ENCODE measurements around the gene DNAI2.
A peak's percentile ranks its signal among the peaks of the same experiment; 100 is the strongest.

DNAI2 gene

DNA sequence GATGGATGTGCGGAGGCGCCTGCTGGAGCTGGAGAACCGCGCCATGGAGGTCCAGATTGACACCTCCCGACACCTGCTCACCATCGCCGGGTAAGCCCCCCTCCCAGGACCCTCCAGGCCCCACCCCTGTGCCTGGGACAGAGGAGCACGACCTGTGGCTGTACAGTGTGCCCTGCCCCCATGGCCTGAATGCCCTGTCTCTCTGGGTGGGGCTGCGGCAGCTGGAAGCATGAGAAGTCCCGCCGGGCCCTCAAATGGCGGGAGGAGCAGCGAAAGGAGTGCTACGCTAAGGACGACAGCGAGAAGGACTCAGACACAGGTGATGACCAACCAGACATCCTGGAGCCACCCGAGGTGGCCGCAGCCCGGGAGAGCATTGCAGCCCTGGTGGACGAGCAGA lies 76.5 kb downstream of the DNAI2 start:
- DNase-seq = no peak
- in situ Hi-C loops (cut with MboI; ENCODE audit: low pct_unique_long_range_greater_than_20kb, low sequenced_read_pairs) = no loop called here

DNA sequence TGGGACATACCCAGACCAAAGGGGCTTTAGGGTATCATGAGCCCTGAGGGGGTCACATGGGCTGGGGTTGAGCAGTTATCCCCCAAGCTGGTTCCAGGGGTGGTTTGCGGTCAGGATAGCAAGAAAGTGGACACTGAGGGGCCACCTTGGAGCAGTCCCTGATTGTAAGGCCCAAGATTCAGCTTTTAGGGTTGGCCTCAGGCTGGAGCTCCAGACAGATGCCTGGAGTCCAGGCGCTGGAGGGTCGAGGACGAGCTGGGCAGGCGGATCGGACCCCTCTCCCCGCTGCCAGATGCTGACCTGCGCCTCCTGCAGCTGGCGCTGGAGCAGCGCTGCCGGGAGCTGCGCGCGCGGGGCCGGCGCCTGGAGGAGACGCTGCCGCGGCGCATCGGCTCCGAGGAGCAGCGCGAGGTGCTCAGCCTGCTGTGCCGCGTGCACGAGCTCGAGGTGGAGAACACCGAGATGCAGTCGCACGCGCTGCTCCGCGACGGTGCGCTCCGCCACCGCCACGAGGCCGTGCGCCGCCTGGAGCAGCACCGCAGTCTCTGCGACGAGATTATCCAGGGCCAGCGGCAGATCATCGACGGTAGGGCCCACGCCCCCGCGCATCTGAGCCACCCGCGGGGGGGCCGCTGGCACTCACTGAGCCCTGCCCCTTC lies 77.6 kb downstream of the DNAI2 start:
- no peak for DNase-seq
- in situ Hi-C loops (cut with MboI; ENCODE audit: low pct_unique_long_range_greater_than_20kb, low sequenced_read_pairs) = no loop called here

DNA sequence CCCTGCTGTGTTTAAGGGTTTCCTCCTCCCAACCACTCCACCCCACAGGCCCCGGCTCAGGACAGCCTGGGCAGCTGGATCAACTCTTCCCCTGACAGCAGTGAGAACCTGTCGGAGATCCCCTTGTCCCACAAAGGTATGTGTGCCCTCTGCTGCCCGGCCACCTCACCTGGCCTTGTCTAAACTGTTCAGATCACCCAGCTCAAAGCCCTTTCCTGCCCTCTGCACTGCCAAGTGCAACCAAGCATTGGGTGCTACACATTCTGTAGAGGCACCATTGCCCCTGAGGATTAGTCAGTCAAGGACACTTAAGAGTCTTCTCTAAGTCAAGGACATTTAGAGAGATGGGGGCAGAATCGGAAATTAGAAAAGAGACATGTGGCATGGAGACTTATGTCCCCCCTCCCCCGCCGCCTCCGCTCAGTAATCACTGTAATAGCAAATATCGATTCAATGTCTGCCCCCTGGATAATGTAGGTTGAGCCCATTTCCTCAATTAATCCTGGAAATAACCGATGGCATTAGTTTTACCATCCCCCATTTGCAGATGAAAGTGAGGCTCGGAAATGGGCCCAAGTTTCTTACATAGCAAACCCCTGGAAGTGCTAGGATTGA lies 79.5 kb downstream of the DNAI2 start:
- no peak for DNase-seq
- in situ Hi-C loops (cut with MboI; ENCODE audit: low pct_unique_long_range_greater_than_20kb, low sequenced_read_pairs) = no loop called here

DNA sequence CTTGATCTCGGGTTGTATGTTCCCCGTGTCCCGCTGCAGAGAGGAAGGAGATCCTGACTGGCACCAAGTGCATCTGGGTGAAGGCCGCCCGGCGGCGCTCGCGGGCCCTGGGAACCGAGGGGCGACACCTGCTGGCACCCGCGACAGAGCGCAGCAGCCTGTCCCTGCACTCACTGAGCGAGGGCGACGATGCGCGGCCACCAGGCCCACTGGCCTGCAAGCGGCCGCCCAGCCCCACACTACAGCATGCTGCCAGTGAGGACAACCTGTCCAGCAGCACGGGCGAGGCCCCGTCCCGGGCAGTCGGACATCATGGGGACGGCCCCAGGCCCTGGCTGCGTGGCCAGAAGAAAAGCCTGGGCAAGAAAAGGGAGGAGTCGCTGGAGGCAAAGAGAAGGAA lies 80.1 kb downstream of the DNAI2 start:
- in situ Hi-C loops (cut with MboI; ENCODE audit: low pct_unique_long_range_greater_than_20kb, low sequenced_read_pairs) = no loop called here
- DNase-seq = peak; percentile 77

DNA sequence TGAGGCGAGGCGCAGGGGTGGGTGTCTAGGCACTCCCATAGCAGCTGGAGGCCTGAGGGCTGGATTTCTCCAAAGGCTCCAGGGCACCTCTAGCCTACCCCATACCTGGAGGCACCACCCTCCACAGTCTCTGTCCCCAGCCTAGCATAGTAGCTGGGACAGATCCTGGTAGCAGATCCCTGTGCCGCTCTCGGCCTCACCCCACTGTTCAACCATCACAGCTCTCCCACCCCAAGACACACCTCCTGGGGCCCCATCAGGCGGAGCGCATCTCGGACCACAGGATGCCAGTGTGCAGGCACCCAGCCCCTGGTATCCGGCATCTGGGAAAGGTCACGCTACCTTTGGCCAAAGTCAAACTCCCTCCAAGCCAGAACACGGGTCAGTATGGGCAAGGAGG lies 80.5 kb downstream of the DNAI2 start:
- in situ Hi-C loops (cut with MboI; ENCODE audit: low pct_unique_long_range_greater_than_20kb, low sequenced_read_pairs) = no loop called here
- DNase-seq = no peak

DNA sequence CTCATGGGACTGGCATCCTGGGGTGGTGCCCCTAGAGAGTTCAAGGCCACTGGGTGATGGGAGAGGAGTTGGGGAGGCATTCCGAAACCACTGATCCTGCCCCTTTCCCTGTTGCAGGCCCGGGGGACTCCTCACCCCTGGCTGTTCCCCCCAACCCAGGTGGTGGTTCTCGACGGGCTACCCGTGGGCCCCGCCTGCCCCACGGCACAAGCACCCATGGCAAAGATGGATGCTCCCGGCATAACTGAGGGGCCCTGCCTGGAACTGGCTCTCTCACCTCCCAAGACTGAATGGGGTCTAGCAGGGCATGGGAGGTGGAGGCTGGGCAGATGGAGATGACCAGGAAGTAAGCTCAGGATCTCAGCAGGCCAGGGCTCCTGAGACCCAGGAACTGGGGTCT lies 81.0 kb downstream of the DNAI2 start:
- in situ Hi-C loops (cut with MboI; ENCODE audit: low pct_unique_long_range_greater_than_20kb, low sequenced_read_pairs) = no loop called here
- no peak for DNase-seq

DNA sequence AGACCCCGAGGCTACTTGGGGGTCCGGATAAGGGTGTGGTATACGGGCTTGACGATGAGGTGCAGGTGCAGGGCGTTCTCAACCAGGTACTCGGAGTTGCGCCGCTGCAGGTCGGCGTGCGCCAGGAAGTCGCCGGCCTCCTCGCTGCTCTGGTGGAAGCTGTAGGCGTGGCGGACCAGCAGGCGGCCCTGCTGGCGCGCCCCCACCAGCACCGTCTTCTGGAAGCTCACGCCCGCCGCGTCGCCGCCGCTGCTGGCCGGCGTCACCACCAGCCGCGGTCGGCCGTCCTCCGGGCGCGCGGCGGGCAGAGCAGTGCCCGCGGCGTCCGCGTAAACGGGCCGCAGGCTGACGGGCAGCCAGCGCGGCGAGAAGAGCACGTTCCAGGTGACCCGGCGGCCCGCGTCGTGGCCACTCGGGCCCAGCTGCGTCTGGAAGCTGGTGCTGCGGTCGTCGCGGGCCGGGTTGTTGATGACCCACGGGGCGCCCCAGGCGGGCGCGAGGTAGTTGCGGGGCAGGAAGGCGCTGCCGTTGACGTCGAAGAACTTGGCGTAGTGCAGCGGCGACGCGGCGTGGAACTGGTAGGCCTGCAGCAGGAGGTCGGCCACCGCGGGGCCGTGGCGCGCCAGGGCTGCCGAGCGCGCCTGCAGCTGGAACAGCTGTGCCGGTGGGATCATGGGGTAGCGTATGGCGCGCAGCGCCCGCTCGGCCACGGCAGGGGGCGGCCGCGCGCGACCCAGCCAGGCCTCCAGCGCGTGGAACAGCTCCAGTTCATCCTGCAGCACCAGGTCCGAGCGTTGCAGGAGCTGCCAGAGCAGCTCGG lies 82.8 kb downstream of the DNAI2 start:
- in situ Hi-C loops (cut with MboI; ENCODE audit: low pct_unique_long_range_greater_than_20kb, low sequenced_read_pairs) = no loop called here

DNA sequence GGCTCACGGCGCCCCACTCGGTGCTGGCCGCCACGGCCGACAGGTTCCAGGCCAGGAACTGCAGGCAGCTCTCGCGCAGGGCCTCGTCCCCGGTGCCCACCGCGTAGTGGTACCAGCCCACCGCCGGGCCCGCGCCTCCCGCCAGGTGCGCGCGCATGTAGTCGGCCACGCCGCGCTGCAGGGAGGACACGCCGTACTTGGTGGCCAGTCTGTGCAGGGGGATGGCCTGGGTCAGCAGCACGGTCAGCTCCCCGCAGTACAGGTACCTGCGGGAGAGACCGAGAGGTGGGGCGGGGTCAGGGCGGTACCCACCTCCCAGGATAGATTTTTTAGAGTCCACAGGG lies 83.4 kb downstream of the DNAI2 start:
- in situ Hi-C loops (cut with MboI; ENCODE audit: low pct_unique_long_range_greater_than_20kb, low sequenced_read_pairs) = no loop called here

More for the DNA sequence above, 82.8 kb downstream of the DNAI2 start:
- no peak for DNase-seq

DNA sequence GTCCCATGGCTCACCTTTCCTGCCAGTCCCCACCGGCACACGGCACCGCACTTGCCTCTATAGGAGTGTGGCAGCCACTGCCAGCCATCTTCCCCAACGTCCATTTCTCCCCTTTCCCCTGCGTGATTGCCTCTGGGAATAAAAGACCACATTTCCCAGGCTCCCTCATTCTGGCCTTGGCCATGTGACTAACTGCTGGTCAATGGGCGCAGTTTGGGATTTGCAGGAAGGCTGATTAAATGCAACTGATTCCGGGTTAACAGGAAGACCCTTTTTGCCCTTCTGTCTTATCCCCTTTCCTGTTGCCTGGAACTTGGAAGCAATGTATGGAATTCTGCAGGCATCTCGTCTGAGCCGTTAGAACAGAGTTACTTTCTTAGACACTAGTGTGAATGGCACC lies 84.7 kb downstream of the DNAI2 start:
- in situ Hi-C loops (cut with MboI; ENCODE audit: low pct_unique_long_range_greater_than_20kb, low sequenced_read_pairs) = no loop called here

More for the DNA sequence above, 83.4 kb downstream of the DNAI2 start:
- no peak for DNase-seq

DNA sequence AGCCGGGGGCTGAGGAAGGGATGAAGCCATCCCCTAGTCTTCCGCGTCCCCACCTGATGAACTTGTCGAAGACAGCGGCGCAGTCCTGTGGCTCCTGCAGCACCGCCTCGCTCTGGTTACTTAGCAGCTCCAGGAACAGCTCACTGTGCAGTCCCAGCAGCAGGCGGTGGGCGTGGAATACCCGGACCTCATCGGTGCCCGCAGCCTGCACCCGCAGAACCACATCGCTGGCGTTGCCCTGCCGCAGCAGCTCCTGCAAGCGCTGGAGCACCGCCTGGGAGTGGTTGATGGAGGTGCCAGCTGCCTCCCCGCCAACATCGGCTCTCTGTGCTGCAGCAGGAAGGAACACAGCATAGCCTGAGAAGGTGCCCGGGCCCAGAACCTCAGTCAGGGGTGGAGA lies 85.9 kb downstream of the DNAI2 start:
- in situ Hi-C loops (cut with MboI; ENCODE audit: low pct_unique_long_range_greater_than_20kb, low sequenced_read_pairs) = no loop called here
- no peak for DNase-seq

More for the DNA sequence above, 84.7 kb downstream of the DNAI2 start:
- no peak for DNase-seq

DNA sequence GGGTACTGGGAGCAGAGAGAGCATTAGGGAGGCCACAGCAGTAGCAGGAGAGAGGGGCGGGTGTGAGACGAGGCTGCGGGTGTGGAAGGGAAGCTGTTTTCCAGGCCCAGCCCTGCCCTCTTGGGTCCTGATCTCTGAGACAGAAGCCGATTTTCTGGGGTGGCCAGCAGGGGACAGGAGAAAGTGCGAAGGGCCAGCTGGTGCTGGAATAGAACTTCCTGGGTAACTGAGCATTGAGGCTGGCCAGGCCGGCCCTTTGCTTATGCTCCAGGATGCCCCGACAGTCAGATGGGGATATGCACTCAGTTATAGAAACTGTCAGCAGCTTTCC lies 86.8 kb downstream of the DNAI2 start:
- in situ Hi-C loops (cut with MboI; ENCODE audit: low pct_unique_long_range_greater_than_20kb, low sequenced_read_pairs) = no loop called here
- no peak for DNase-seq

DNA sequence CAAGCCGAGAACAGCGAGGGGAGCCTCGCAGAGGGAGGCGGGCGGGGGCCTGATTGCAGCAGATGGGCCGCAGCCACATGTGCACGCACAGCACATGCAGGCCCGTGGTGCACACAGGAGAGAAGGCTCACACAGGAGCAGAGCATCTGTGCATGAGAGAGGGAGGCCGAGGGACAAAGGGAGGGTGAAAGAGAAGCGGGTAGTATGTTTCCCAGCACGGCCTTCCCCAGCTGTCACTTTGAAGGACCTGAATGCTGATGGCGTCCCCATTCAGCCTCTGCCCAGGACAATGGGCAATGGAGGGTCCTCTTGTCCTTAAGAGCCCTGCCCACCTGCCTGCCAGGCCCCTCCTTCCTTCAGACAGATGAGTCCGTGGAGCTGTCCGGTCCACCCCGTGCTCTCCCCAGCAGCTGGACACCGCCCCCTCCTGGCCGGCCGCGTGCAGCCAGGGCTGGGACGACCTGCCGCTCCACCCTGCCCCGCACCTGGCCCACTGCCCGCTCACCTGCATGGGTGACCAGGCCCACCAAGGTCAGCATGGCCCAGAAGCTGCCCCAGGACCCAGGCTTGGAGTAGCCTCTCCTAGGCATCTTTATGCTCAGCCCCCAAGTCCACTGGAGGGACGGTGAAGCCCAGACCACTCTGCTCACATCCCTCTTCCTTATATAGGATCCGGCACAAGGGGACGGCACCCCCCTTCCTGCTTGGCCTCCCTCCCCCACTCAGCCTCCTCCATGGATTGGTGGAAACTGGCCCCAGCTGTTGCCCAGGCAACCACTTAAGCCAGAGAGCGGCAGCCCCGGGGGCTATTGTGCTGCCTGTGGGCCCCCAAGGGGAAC lies 87.4 kb downstream of the DNAI2 start, which contains the start of gene BTBD17:
TSS of gene BTBD17 (minus strand) at position 639 of the 839 bp plus-strand sequence. CDS start at position 590, 49 bp downstream.
- in situ Hi-C loops (cut with MboI; ENCODE audit: low pct_unique_long_range_greater_than_20kb, low sequenced_read_pairs) = no loop called here

DNA sequence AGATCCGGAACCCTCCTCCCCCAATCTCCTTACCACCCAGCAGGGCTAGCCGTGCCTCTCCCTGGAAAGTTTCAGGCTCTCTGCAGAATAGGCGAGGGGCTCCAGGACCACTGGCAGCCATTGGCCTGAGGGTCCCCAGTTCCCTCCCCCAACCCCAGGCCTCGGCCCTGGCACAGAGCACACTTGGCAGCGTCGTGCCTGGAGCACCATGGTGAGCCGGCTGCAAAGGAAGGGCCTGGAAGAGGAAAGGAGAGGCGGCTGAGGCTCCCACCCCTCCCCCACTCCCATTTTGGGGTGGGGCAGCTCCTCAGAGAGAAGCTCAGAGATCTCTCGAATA lies 88.0 kb downstream of the DNAI2 start:
- in situ Hi-C loops (cut with MboI; ENCODE audit: low pct_unique_long_range_greater_than_20kb, low sequenced_read_pairs) = no loop called here
- no peak for DNase-seq

More for the DNA sequence above, 87.4 kb downstream of the DNAI2 start, which contains the start of gene BTBD17:
- DNase-seq = no peak

DNA sequence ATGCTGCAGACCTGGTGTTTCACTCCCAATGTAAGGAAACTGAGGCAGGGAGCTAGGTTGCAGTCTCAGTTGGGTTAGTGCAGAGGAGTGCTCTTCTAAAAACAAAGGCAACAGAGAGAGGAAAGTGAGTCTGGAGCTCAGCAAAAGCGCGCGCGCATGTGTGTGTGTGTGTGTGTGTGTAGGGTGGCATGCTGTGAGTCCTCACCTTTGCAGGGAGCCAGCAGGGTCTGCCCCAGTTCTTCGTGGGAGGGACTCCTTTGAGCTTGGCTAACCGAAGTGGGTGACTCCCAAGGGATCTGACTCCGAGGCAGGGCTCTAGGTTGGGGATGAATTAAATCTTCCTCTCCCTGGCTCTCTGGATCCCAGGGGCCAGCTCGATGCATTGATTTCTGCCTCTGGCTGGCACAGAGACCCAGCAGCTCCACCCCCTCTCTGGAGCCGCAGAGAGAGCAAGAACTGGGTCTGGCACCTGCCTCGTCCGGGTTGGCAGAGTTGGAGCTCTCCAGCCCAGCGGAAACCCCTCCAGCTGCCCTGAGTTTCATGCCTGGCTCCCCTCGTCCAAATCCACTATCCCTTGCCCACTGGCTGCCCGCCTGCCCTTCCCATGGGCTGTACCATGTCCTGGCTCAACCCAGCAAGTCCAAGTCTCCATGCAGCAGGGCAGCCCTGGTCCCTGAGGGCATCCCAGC lies 88.9 kb downstream of the DNAI2 start:
- in situ Hi-C loops (cut with MboI; ENCODE audit: low pct_unique_long_range_greater_than_20kb, low sequenced_read_pairs) = no loop called here
- DNase-seq = no peak

All from KBM-7 (cell line).